Tibial nerve (tissue), 4 donors: Measurements from ENCODE around the gene TMIGD3. TPM values are rescaled to one million over a fixed set of nuclear protein-coding genes. Genes with fewer than 3 reads are reported as not detected.

Source experiments
- DNase-seq, 2 donors: peaks; one replicate each; pipeline ENCODE4 v3.0.0-alpha.2; 2019; ENCODE audit warnings: low spot score in 2 of 2
- H3K27ac ChIP-seq, 4 donors: fragments of 200-600 bp; sonication (generic) in 3 of 4; one replicate each; pipeline ENCODE4 v1.5.1; 2017 to 2019; ENCODE audit warnings: mild to moderate bottlenecking in 1 of 4
- H3K27me3 ChIP-seq, 2 donors: fragments of 200-600 bp; sonication (generic) in 1 of 2; one replicate each; pipeline versions ENCODE4 v1.5.1 to v1.6.0; 2017 to 2019
- H3K36me3 ChIP-seq, 3 donors: fragments of 200-600 bp; sonication (generic); one replicate each; pipeline ENCODE4 v1.5.1; 2018 to 2019
- H3K4me1 ChIP-seq, 4 donors: fragments of 200-600 bp; sonication (generic) in 3 of 4; one replicate each; pipeline ENCODE4 v1.5.1; 2017 to 2019
- H3K4me3 ChIP-seq, 4 donors: fragments of 200-600 bp; sonication (generic) in 3 of 4; one replicate each; pipeline ENCODE4 v1.5.1; 2017 to 2019; ENCODE audit warnings: mild to moderate bottlenecking in 1 of 4, moderate library complexity in 1 of 4
- H3K9me3 ChIP-seq, 4 donors: fragments of 200-600 bp; sonication (generic) in 3 of 4; one replicate each; pipeline ENCODE4 v1.5.1; 2017 to 2019
- EP300 ChIP-seq, 2 donors: sonication (generic); formaldehyde crosslinking; IDR thresholded peaks; one replicate each; pipeline ENCODE4 v1.6.1; 2017; ENCODE audit warnings: antibody characterized with exemption in 2 of 2, mild to moderate bottlenecking in 1 of 2
- POLR2A ChIP-seq, 2 donors: fragments of 450-650 bp; IDR thresholded peaks; one replicate each; pipeline ENCODE4 v1.6.1; 2017; ENCODE audit warnings: antibody characterized with exemption in 2 of 2, mild to moderate bottlenecking in 2 of 2, moderate library complexity in 2 of 2
- WGBS, 2 donors: methylation state at CpG; one replicate each; pipeline ENCODE4 v1.1.5; 2018; 5-methylcytosine and 5-hydroxymethylcytosine counted together
- total RNA-seq, 4 donors: library from RNA; depleted of rRNA; stranded (reverse); fragments of >200 nt; gene quantifications; one replicate each; pipeline ENCODE4 v1.1.0, GENCODE V29; 2016
- TF ChIP-seq, protein P1 (sequence below), 5 experiments: fragments of 200-600 bp in 3 of 5; fragments of 450-650 bp in 2 of 5; sonication (generic) in 3 of 5; IDR thresholded peaks; one replicate each; pipeline ENCODE4 v1.5.1; 2016 to 2019; ENCODE audit warnings: antibody characterized with exemption in 5 of 5, mild to moderate bottlenecking in 3 of 5, moderate library complexity in 2 of 5

TMIGD3 gene
- total RNA-seq, 4 donors from 2014 or later = 0.59 to 9.6 (median 2.3) TPM

DNA sequence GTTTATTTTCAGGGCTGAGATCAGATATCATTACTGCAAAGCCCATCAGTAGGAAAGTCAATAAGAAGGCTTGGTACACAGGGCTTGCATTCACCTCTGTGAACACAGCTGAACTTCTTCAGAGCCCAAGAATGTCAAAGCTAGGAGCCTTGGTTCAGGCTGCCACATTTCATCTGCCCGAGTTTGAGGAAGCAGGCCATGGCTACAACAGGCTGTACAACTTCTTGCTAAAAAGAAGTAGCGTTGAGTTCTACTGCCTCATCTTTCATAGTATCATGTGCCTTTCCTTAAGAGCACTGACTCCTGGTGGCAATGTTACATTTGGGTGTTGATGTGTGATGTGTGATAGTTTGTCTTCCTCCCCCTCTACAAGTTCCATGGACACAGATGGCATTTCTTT, 19.6 kb downstream of the TMIGD3 start:
- Histone ChIP-seq H3K27me3 (no peaks in the 10 kb centered on the region), H3K36me3 (no peaks in the 10 kb centered on the region), H3K27ac (no peak overlapping the region), H3K4me3 (no peak overlapping the region), H3K9me3 (no peaks in the 10 kb centered on the region), H3K4me1 (peaks cover 0 to 13% (median 0%) of the 10 kb centered on the region in 4 donors)
- no peak for DNase-seq
- WGBS, 2 donors = 76 to 93% methylated on average over 2 of the region's 2 CpGs
- TF ChIP-seq, protein P1, sequence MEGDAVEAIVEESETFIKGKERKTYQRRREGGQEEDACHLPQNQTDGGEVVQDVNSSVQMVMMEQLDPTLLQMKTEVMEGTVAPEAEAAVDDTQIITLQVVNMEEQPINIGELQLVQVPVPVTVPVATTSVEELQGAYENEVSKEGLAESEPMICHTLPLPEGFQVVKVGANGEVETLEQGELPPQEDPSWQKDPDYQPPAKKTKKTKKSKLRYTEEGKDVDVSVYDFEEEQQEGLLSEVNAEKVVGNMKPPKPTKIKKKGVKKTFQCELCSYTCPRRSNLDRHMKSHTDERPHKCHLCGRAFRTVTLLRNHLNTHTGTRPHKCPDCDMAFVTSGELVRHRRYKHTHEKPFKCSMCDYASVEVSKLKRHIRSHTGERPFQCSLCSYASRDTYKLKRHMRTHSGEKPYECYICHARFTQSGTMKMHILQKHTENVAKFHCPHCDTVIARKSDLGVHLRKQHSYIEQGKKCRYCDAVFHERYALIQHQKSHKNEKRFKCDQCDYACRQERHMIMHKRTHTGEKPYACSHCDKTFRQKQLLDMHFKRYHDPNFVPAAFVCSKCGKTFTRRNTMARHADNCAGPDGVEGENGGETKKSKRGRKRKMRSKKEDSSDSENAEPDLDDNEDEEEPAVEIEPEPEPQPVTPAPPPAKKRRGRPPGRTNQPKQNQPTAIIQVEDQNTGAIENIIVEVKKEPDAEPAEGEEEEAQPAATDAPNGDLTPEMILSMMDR (IDR thresholded peaks at IDR 0.05) = no peak
- no peak for TF ChIP-seq POLR2A (IDR thresholded peaks at IDR 0.05)
- no peak for TF ChIP-seq EP300 (IDR thresholded peaks at IDR 0.05)

GRCh38 chr1:111483166-111483565, 20.3 kb downstream of the TMIGD3 start:
- Histone ChIP-seq H3K4me3 (no peak overlapping the region), H3K27ac (no peak overlapping the region), H3K4me1 (peaks cover 0 to 13% (median 0%) of the 10 kb centered on the region in 4 donors), H3K9me3 (no peaks in the 10 kb centered on the region), H3K36me3 (peaks cover 0 to 2% (median 0%) of the 10 kb centered on the region in 3 donors), H3K27me3 (no peaks in the 10 kb centered on the region)
- TF ChIP-seq POLR2A (IDR thresholded peaks at IDR 0.05) (no peak), EP300 (IDR thresholded peaks at IDR 0.05) (no peak)
- TF ChIP-seq, protein P1 (IDR thresholded peaks at IDR 0.05) = no peak
- DNase-seq = no peak
- WGBS, 2 donors = 68 to 73% methylated on average over 3 of the region's 3 CpGs

DNA sequence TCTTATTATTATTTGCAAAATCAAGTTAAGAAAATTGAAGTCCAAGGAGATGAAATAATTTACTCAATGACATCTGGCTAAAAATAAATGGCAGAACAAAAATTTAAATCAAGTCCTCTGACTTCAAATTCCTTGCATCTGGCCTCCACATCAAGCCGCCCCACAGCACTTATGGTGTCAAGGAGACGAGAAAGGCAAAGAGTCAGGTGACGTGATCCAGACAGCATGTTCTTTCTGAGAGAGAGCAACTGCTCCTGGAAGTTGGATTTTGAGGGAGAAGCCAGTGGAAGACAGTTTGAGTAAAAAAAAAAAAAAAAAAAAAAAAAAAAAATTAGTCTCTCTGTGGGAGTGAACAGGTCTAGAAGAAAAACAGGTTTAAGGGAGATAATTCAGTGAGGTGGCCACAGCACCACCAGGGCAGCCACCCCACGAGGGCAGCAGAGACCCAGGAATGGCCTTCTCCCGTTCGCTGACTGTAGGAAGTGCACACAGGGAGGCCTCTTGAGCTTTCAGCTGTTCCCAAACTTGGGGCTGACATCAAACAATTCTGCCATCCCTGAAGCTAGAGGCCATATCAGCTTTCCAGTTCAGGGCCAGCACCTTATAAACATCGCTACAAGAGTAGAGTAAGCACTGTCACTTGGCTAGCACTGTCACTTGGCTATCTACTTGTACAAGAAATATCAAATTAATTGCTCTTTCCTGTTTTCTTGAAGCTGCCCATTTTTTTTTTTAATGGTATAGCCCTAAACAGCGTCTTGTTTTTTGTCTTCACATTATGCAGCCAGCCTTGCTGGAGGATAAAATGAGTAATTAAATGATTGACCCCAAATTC, 21.8 kb downstream of the TMIGD3 start:
- Histone ChIP-seq H3K9me3 (no peaks in the 10 kb centered on the region), H3K27ac (no peak overlapping the region), H3K36me3 (peaks cover 0 to 15% (median 0%) of the 10 kb centered on the region in 3 donors), H3K27me3 (no peaks in the 10 kb centered on the region), H3K4me1 (peaks cover 0 to 14% (median 4%) of the 10 kb centered on the region in 4 donors), H3K4me3 (no peak overlapping the region)
- TF ChIP-seq, protein P1 (IDR thresholded peaks at IDR 0.05) = peak; percentile 68 to 88 (median 69)
- peak in 1 of 2 donors; percentile 42 for TF ChIP-seq EP300 (IDR thresholded peaks at IDR 0.05)
- no peak for TF ChIP-seq POLR2A (IDR thresholded peaks at IDR 0.05)
- DNase-seq = peak; percentile 57 to 79
- WGBS, 2 donors = 32 to 47% methylated on average over 8 of the region's 8 CpGs

GRCh38 chr1:111480674-111481073, 22.8 kb downstream of the TMIGD3 start:
- H3K4me1 ChIP-seq = peaks cover 0 to 20% (median 4%) of the 10 kb centered on the region in 4 donors
- H3K36me3 ChIP-seq = peaks cover 0 to 16% (median 0%) of the 10 kb centered on the region in 3 donors
- DNase-seq = no peak
- 52 to 65% methylated on average over 1 of the region's 1 CpG for WGBS, 2 donors
- TF ChIP-seq POLR2A (IDR thresholded peaks at IDR 0.05) (no peak), EP300 (IDR thresholded peaks at IDR 0.05) (no peak)
- TF ChIP-seq, protein P1 (IDR thresholded peaks at IDR 0.05) = no peak
- H3K27me3 ChIP-seq = no peaks in the 10 kb centered on the region
- no peak overlapping the region for H3K4me3 ChIP-seq
- no peaks in the 10 kb centered on the region for H3K9me3 ChIP-seq
- no peak overlapping the region for H3K27ac ChIP-seq

DNA sequence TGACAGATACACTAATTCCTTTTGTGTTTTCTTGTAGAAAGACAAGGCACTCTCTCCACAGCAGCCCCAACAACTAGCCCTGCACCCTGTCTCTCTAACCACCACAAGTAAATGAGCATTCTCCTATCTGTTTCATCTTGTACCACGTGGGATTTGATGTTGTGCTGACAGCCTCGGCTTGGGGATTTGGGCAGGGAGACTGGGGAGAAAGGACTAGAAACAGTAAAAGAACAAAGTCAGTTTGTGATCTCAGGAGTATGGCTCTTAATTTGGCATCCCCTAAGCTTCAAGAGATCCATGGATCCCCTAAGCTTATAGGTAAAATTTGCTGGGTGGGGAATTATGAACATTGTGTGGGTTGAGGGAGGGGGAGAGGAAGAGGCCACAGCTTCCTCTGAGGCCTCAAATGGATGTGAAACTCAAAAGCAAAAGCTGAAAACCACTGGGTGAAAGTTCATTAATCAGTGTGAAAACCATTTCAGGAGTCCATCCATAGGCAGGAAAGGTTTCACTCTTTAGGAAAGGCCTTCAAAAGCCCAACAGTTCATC, 26.6 kb downstream of the TMIGD3 start:
- Histone ChIP-seq H3K4me1 (peaks cover 0 to 16% (median 7%) of the 10 kb centered on the region in 4 donors), H3K4me3 (no peak overlapping the region), H3K27ac (peak overlapping the region in 3 of 4 donors; percentile 43 to 71 (median 59)), H3K27me3 (no peaks in the 10 kb centered on the region), H3K9me3 (no peaks in the 10 kb centered on the region), H3K36me3 (peaks cover 0 to 24% (median 0%) of the 10 kb centered on the region in 3 donors)
- WGBS, 2 donors = 50 to 66% methylated on average over 2 of the region's 2 CpGs
- DNase-seq = no peak
- no peak for TF ChIP-seq EP300 (IDR thresholded peaks at IDR 0.05)
- TF ChIP-seq POLR2A (IDR thresholded peaks at IDR 0.05) = no peak
- TF ChIP-seq, protein P1 (IDR thresholded peaks at IDR 0.05) = no peak
